Non-pigmented ciliary epithelial cell (primary cell): Measurements from ENCODE around the gene HBS1L.

Experiments used
- DNase-seq: peaks from one replicate; pipeline ENCODE4 v3.0.0-alpha.2; 2010; ENCODE audit warnings: low read depth

The HBS1L gene

DNA sequence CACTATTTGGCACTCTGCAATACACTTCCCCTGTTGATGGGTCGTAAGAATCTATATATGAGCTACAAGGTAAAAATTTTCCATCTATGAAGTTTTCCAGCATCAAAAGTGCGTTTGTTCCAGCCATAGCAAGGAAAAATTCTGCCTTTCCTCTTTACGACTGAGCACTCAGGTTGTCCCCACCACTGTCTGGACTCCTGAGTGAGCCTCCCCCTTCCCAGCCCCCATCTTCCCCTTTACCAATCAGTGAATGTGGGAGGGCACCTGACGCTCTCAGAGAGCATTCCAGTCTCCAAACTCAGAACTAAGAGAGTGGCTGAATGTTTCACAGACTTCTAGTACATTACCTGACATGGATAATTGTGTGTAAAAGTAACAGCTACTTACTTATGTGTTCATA lies 104.7 kb downstream of the HBS1L start, which contains the start of gene ALDH8A1:
Gene ALDH8A1, minus strand, starts transcription at position 175 of the 400 bp plus-strand sequence. Its CDS starts 48 bp downstream, at position 127.
- DNase-seq: no peak

DNA sequence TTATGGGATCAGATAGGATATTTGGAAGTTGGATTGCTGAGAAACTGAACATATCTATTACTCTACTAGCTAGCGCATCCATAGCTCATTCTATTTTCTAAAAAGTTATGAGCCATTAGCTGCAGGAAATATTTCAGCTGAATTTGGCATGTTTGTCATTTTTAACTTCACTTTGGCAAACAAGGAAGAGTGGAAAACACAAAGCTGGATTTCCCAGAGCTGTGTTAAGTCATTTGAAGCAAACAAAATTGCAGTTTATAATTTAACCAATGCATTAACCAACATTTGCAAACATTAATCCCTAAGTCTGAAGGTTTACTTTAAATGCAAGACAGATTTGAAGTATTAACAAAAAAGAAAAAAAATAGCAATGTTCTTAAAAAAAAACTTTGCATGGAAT lies 105.9 kb downstream of the HBS1L start:
- DNase-seq: no peak

DNA sequence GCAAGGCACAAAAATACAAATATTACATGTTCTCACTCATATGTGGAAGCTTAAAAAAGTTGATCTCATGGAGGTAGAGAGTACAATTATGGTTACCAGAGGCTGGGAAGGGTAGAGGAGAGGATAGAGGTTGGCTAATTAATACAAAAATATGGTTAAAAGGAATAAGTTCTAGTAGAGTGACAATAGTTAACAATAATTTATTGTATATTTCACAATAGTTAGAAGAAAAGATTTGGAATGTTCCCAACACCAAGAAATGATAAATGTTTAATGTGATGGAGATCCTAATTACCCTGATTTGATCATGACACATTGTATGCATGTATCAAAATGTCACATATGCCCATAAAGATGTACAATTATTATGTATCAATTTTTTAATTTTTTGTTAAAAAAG lies 106.5 kb downstream of the HBS1L start:
- DNase-seq: no peak

DNA sequence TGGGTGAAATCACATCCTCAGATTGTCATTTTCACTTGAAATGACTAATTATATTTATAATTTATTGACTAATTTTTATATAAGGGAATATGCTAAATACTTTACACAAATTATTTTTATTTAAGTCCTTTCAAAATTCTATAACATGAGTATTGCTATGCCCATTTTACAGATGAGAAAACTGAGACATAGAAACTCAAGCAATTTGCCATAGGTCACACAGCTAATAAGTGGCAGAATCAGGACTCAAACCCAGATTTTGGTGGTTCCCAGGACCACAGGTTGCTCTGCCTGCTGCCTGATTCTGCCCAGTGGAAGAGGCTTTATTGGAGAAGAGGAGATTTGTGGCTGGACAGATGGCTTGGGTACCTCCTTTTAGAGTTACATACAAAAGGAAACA lies 109.6 kb downstream of the HBS1L start:
- DNase-seq: no peak

DNA sequence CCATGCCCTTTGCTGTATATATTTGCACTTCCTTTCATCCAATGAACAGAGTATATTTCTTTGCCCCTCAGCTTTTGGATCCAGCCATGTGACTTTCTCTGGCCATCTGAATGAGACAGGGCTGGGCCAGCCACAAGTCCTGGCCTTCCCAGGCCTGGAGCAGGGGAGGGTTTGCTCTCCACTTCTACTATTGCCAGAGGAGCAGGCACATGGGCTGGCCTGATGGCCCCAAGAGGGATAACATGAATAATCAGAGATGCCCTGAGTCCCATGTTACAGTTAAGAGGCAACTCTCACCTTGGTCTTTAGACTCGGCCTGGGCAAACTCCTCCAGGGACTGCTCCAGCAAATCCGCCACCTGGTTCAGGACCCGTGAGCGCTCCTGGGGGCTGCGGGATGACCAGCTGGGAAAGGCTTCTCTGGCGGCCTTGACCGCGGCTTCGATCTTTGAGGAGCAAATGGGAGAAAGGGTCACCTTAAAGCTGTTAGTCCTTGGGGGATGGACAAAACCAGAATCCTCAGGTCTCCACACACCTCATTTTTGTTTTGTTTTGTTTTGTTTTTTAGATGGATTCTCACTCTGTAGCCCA lies 111.0 kb downstream of the HBS1L start:
- no peak for DNase-seq

DNA sequence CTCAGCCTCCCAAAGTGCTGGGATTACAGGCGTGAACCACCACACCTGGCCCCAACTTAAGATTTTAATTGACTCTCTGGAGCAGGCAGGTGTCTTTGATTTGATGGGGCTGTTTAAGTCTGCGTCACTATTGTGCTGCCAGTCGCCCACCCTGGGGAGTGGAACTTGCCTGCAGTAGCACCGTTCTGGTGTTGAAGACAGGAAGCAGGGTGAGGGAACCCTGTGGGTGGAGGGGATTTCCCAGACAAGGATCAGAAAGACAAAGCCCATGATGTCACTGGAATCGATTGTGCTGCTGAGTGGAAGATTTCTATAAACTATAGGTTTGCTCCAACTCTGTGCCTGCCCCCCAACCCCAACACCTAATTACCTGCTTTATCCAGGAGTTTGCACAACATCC lies 115.7 kb downstream of the HBS1L start:
- DNase-seq: no peak

DNA sequence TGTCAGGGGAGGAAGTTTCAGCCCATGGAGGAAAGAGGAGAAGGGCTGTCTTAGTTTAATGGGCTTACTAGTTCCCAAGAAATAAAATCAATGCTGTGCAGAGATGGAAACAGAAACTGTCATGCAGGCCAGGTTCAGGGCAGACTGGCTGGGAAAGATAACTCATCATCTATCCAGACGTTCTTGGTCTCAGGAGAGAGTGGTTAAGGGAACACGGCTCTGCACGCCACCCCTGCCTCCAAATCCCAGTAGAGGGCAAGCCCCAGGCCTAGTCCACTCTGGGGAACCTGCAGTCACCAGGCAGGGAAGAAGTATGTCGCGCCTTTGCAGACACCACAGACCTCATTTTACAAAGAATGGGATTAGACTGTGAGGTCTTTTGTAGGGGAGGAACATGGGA lies 117.2 kb downstream of the HBS1L start:
- no peak for DNase-seq

DNA sequence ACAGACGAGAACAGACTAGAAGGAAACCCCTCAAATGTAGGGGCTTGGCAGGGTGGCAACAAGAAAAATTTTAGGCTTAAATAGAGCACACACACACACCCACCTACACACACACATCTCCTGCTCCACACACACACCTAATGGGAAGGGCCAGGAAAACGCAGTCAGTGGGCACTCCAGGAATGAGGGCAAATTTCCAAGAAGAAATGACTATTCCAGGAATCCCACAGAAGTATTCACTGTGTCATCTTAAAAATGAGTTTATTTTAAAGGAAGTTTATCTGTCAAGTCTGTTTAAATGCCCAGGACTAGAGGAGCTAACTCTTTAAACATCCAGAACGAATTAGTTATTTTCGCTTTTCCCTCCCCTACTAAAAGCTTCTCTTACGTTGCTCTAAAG lies 117.7 kb downstream of the HBS1L start:
- DNase-seq: peak; percentile 28

DNA sequence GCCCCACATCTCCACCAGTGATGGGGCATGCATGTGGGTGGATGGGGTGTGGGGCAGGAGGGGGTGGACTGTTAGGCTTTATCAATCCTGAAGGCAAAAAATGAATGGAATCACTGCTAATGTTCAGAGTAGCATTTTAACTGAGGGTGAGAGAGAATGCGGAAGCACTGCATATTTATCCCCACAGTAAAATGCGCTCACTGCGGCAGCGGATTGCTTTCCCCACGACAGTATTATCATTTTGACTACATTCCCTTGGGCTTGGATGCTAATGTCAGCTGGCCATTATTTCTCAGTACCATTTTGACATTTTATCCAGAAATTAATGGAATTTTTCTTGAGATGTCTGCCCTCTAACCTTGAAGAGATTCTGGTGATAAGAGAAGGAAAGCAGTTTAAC lies 118.1 kb downstream of the HBS1L start:
- no peak for DNase-seq

DNA sequence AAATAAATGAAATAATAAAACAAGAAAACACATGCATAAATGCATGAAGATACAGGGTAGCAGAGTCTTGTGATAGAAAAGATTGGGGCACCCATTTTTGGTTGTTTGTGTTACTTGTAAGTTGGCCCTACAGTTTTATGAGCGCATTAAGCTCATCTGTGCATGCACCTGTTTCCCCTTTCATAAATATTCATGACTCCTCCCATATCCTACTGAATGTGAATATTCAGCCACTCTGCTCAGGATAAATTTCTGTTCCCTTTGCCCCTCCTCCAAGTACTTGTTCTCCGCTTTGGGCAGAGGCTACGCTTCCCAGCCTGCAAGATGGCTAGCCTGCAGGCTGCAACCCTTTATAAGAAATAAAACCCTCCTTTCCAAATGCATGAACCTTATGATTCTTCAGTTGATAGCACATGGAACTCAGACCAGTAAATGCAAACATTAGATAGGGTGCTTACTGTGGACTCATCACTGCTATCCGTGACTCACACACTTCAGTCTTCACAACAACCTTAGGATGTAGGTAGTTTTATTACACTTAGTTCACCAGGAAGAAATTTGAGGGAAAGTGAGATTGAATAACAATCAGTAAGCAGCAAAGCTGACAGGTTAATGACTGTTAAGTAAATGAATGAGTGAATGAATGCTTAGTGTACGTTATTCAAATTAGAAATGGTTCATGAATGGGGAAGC lies 119.7 kb downstream of the HBS1L start:
- DNase-seq: no peak

DNA sequence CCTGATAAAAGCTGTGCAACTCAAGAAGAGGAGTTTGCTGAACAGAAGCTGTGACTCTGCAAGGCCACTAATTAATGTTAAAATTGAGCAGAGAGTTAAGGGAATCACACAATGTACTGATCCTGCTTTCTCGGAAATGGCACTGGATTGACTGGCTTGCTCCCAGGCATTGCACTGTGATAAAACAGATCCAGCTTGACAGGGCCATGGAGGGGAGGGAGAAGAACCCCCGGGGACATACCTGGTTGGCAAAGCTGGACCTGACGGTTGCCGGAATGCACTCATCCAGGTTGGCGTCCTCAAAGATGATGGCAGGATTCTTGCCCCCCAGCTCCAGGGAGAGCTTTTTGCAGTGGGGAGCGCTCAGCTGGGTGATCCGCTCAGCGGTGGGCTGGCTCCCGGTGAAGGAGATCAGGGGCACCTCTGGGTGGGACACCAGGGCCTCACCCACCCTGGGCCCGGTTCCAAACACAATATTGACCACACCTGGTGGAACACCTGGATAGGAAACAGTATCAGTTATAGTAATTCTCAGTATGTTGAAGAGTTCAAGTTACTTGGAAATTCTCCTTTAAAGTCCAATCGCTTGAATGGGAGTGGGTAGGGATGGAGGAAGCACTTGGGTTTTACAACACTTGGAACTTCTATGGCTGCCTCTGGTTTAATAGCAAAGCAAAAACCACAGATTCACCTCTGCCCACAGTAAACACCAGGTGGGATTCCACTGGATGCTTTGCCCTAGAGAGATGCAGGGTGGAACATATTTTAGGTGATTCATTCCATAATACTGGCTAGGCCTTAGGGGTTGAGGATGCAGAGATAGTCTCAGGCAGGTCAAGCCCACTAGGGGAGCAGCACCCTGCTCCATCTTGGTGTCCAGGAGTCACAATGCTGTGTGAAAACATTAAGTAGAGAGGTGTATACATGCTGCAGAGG lies 121.8 kb downstream of the HBS1L start:
- no peak for DNase-seq

DNA sequence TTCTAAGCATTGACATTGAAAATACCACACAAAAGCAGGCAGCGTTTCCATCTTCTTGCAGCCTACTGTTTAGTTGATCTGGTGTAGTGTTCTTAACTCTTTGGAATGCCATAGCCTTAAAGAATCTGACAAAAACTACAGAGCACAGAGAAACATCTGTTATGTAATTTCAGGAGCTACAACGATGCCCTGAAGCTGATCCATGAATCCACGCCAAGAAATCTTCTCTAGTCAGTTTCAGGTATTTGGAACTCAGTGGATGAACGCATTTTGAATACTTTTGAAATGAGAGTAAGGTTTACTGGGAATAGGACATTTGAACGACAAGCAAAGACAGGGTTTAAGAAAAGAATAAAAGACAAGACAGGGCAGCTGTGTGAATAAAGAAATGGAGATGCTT lies 122.5 kb downstream of the HBS1L start:
- DNase-seq: no peak

DNA sequence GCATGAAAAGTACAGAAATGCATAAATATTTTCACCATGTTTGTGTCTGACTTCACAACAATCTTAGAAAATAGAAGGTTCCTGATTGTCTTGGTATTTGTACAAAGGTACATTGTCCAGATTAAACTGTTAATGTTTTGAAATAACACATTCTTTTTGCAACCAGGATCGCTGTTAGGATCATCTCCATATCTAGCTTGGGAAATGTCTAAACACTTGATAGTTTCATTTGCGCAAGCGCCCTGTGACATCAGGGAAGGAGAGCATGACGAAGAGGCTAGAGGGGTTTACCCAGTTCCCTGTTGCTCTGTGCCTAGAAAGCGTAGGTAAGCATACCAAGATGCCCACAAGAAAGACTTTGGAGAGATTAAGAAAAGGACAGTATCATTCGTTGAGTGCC lies 124.2 kb downstream of the HBS1L start:
- DNase-seq: no peak

DNA sequence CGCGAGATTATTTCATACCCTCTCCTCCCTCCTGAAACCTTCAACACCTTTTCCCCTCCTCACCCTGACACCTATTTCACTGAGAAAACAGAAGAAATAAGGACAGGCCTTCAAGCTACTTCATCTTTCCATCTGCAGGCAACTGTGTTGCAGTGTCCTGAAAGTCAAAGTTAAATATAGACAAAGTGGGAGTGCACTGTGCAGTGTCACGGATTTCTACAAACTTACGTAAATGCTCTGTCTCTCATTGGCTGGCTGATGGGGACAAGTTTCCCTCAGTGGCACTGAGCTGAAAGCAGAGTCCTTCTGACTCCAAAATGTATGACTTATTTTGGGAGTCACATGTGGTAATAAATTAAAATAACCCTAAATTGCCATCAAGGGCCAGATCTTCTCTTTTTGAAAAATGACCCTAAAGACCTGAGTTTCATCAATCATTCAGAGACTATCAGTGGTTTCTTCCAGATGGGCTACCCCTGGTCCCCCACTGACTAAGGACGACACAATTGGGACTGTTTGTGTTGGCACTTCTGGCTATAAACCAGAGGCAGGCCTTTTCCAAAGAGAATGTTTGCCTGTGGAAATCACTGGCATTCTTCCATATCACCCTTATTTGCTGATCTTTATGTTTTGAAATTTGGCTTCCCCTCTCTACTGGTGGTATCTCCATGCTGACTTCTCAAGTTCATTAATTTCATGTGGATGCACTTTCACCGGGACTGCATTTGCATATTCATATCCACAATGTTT lies 126.3 kb downstream of the HBS1L start:
- no peak for DNase-seq

DNA sequence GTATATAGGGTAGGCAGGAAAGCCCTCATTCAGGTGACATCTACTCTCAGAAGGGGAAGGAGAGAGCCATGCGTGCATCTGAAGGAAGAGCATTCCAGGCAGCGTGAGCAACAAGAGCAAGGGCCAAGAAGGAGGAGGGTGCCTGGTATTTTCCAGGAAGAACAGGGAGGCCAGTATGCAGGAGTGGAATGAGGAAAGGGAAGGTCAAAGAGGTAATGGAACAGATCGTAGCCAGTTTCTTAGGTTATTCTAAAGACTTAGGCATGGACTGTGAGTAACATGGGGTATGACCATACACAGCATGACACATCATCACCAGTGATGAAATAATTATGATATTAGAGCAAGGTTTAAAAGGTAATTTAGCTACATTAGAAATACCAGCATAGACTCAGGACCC lies 128.8 kb downstream of the HBS1L start:
- no peak for DNase-seq

DNA sequence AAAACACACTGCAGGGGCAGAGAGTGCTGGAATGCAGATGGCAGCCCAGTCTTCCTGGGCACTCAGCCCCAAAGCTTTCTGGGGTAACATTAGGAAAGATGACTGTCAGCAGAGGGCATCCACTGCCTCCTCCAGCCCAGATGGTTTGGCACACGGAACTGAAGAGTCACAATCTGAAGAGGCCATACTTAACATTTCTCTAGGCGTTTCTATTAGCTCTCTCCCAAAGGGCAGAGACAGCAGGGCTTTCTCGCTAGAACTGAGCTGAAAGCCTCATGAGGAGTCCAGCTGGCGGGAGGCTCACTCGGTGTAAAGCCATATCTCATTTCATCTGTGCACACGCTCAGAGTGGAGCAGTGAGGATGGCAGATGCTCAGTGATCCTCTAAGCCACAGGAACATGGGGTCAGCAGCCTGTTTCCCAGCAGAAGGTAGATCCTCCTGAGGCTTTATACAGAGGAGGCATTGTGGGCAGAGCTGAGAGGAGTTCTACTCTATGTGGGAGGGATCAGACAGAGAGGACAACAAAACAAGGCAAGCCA lies 132.8 kb downstream of the HBS1L start:
- no peak for DNase-seq

DNA sequence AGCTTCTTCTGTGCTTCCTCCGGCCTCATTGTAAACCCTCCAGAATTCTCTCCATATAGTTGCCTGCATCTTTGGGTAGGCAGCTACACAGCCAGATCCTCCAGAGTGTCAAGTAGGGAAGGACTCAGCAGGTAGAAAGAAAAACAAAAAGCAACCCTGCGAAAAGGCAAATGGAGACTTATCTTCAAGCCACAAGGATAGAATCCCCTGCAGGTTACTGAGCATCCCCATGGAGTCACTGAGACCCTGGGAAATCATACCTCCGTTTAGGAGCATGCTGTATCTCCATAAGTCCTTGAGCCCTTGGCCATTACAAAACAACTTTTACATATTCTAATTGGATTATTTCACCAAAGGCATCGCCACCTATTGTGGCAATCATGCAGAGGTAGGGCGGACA lies 133.3 kb downstream of the HBS1L start:
- DNase-seq: no peak

DNA sequence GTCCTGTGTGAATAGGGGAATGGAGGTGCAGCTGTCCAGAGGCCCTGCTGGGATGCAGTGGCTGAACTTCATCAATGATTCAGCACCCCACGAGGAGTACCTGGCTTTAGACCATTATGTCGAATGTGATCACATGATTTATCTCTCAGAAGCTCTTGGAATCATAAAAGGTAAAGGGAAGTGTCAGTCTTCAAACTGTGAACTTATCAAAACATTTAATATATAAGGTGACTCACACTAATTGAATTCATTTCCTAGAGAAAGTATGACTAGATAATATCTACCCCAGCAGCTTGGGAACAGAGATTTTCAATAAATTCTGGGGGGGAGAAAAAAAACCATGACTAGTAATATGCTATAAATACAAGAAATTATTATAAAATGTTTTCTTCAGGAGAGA lies 134.2 kb downstream of the HBS1L start:
- DNase-seq: no peak

DNA sequence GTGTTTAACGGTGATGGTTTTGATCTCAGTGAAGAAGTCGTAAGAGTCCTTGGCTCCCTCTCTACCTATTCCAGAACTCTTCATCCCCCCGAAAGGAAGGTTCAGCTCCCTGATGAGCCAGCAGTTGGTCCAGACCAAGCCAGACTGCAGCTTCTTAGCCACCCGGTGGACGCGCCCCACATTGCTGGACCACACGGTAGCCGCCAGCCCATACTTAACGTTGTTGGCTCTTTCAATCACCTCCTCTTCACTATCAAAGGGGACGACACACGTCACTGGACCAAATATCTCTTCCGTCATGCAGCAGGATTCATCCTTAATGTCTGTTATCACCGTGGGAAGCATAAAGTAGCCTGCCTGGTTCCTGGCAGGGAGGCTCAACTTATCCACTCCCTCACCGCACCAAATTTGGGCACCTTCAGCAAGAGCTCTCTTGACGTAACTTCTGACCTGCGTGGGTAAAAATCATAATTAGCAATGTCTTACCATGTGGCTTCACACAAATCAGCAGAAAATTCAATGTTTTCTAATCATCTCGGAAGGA lies 136.1 kb downstream of the HBS1L start:
- DNase-seq: no peak

DNA sequence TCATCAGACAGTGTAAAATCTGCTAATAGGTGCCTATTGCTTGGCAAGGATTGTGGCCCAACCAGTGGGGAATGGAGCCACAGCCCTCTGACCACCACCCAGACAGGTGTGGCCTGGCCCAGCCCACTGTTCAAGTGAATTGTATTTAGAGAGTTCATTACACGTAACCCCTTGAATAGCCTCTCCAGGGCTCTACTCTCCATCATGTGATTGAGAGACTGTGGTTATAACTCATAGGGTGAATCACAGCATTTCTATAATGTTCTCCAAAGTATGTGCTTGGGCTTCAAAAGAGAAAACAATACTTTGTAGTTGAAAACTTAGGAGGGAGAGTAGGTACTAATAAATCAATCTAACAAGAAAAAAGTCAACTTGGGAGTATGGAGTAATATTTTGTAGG lies 143.1 kb downstream of the HBS1L start:
- DNase-seq: peak; percentile 63

DNA sequence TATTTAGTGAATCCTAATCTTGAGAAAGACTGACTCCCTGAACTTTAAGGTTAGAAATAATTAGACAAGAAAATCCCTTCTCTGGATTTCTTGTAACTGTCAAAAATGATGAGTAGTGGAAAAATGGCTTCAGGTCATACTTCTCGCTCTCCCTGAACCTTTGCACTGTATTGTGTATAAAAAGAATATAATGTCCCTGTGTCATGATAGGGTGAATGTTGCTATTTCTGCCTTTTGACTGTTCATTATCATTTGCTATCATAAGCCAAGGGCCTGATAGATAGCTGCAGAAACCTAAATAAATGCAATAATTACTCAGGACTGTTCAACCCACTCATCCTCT lies 144.1 kb downstream of the HBS1L start:
- no peak for DNase-seq
